Loucy (cell line): ENCODE results near the gene APLP1.

ENCODE experiments used
- H2AFZ ChIP-seq: fragments of 200-600 bp; sonication (generic); 2 replicates; pipeline ENCODE4 v1.6.0; 2016; ENCODE audit warnings: antibody characterized with exemption, mild to moderate bottlenecking, low read length, moderate library complexity
- H3F3A ChIP-seq: fragments of 200-600 bp; 2 replicates; pipeline ENCODE4 v1.6.0; 2016; ENCODE audit warnings: antibody characterized with exemption, low read depth, mild to moderate bottlenecking
- H3K27me3 ChIP-seq: fragments of 200-600 bp; sonication (generic); 2 replicates; pipeline ENCODE4 v1.6.1; 2014; ENCODE audit warnings: low read length, mild to moderate bottlenecking; ENCODE audit not compliant: insufficient read depth, poor library complexity, severe bottlenecking
- H3K36me3 ChIP-seq: fragments of 200-600 bp; sonication (generic); 2 replicates; pipeline ENCODE4 v1.6.1; 2016; ENCODE audit warnings: low read length; ENCODE audit not compliant: insufficient read depth
- H3K4me1 ChIP-seq: fragments of 200-600 bp; sonication (generic); 2 replicates; pipeline ENCODE4 v1.5.1; 2014; ENCODE audit warnings: low read length, mild to moderate bottlenecking; ENCODE audit not compliant: insufficient read depth, poor library complexity, severe bottlenecking
- H3K4me2 ChIP-seq: fragments of 200-600 bp; sonication (generic); 2 replicates; pipeline ENCODE4 v1.6.0; 2014; ENCODE audit warnings: antibody characterized with exemption, low read length, low read depth, mild to moderate bottlenecking; ENCODE audit not compliant: poor library complexity, severe bottlenecking
- H3K4me3 ChIP-seq: fragments of 200-600 bp; sonication (generic); 2 replicates; pipeline ENCODE4 v1.5.1; 2014; ENCODE audit warnings: low read length, mild to moderate bottlenecking, mixed read lengths; ENCODE audit not compliant: poor library complexity, severe bottlenecking
- H3K79me2 ChIP-seq: fragments of 200-600 bp; sonication (generic); 2 replicates; pipeline ENCODE4 v1.6.1; 2014; ENCODE audit warnings: low read length; ENCODE audit not compliant: insufficient read depth
- H3K9ac ChIP-seq: fragments of 200-600 bp; sonication (generic); 2 replicates; pipeline ENCODE4 v1.6.0; 2014; ENCODE audit warnings: mild to moderate bottlenecking, low read depth, low read length, moderate library complexity; ENCODE audit not compliant: poor library complexity, severe bottlenecking
- H3K9me2 ChIP-seq: fragments of 200-600 bp; sonication (generic); replicated peaks from 2 replicates; pipeline ENCODE4 v1.6.1; 2016; ENCODE audit warnings: low read depth, low read length, mixed read lengths
- H3K9me3 ChIP-seq: fragments of 200-600 bp; sonication (generic); 2 replicates; pipeline ENCODE4 v1.6.1; 2014; ENCODE audit warnings: mild to moderate bottlenecking, antibody characterized with exemption, low read length, low read depth; ENCODE audit not compliant: insufficient read depth
- H4K20me1 ChIP-seq: fragments of 200-600 bp; sonication (generic); 2 replicates; pipeline ENCODE4 v1.6.0; 2014; ENCODE audit warnings: antibody characterized with exemption, low read length, mild to moderate bottlenecking; ENCODE audit not compliant: insufficient read depth, poor library complexity, severe bottlenecking
- EZH2phosphoT487 ChIP-seq: fragments of 200-600 bp; IDR thresholded peaks from 2 replicates; pipeline ENCODE4 v1.6.1; 2018; ENCODE audit warnings: antibody characterized with exemption, mild to moderate bottlenecking, moderate library complexity, borderline replicate concordance
- TF ChIP-seq, protein P1 (sequence below): fragments of 200-600 bp; sonication (generic); conservative IDR thresholded peaks from 2 replicates; pipeline ENCODE4 v1.5.1; 2014; ENCODE audit warnings: mild to moderate bottlenecking, antibody characterized with exemption, low read length

Gene APLP1

DNA sequence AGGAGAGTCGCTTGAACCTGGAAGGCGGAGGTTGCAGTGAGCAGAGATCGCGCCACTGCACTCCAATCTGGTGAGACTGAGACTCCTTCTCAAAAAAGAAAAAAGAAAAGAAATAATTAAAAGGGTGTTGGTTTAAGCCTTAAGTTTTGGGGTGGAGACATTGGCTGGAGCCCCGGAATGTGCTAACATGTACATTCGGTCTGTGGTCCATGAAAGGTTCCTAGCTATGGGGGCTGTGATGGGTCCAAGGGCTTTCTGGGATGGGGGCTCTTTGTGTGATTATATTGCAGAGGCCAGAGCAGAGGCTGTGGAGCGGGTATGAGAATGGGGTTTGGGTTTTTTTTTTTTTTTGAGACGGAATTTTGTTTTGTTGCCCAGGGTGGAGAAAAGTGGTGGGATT is 17.5 kb downstream of the APLP1 start:
- Histone ChIP-seq H4K20me1 (no peaks in the 10 kb centered on the region), H3K9ac (no peak overlapping the region), H3K4me2 (no peak overlapping the region), H3F3A (no peaks in the 10 kb centered on the region), H3K36me3 (peaks cover 29% of the 10 kb centered on the region; the same call in 1 of the 2 replicates), H3K4me3 (no peak overlapping the region), H3K9me3 (no peaks in the 10 kb centered on the region), H3K79me2 (no peaks in the 10 kb centered on the region), H3K4me1 (no peaks in the 10 kb centered on the region), H2AFZ (no peak overlapping the region), H3K9me2 (no peaks in the 10 kb centered on the region), H3K27me3 (no peaks in the 10 kb centered on the region)
- no peak for TF ChIP-seq EZH2phosphoT487
- TF ChIP-seq, protein P1, sequence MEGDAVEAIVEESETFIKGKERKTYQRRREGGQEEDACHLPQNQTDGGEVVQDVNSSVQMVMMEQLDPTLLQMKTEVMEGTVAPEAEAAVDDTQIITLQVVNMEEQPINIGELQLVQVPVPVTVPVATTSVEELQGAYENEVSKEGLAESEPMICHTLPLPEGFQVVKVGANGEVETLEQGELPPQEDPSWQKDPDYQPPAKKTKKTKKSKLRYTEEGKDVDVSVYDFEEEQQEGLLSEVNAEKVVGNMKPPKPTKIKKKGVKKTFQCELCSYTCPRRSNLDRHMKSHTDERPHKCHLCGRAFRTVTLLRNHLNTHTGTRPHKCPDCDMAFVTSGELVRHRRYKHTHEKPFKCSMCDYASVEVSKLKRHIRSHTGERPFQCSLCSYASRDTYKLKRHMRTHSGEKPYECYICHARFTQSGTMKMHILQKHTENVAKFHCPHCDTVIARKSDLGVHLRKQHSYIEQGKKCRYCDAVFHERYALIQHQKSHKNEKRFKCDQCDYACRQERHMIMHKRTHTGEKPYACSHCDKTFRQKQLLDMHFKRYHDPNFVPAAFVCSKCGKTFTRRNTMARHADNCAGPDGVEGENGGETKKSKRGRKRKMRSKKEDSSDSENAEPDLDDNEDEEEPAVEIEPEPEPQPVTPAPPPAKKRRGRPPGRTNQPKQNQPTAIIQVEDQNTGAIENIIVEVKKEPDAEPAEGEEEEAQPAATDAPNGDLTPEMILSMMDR: no peak

DNA sequence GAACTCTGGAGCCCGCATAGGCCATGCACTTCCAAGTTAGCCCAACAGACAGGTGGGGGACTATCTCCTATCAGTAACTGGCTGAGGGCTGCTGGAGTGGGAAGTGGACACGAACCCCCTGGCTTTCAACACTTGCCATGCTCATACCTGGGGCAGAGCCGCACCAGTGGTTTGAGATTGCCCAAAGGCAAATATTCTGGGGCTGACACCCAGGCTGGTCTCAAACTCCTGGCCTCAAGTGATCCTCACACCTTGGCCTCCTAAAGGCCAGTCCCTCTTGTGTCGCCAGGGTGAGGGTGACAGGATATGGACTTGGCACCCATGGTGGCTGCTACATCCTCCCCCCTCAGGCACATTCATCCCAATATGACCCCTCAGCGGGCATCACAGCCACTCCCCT is 18.8 kb downstream of the APLP1 start:
- Histone ChIP-seq H3K27me3 (no peaks in the 10 kb centered on the region), H3K4me2 (no peak overlapping the region), H3K9ac (no peak overlapping the region), H4K20me1 (no peaks in the 10 kb centered on the region), H3F3A (no peaks in the 10 kb centered on the region), H2AFZ (no peak overlapping the region), H3K9me2 (no peaks in the 10 kb centered on the region), H3K79me2 (no peaks in the 10 kb centered on the region), H3K4me3 (no peak overlapping the region), H3K36me3 (peaks cover 29% of the 10 kb centered on the region; the same call in 1 of the 2 replicates), H3K4me1 (no peaks in the 10 kb centered on the region), H3K9me3 (no peaks in the 10 kb centered on the region)
- TF ChIP-seq, protein P1: no peak
- TF ChIP-seq EZH2phosphoT487: no peak

DNA sequence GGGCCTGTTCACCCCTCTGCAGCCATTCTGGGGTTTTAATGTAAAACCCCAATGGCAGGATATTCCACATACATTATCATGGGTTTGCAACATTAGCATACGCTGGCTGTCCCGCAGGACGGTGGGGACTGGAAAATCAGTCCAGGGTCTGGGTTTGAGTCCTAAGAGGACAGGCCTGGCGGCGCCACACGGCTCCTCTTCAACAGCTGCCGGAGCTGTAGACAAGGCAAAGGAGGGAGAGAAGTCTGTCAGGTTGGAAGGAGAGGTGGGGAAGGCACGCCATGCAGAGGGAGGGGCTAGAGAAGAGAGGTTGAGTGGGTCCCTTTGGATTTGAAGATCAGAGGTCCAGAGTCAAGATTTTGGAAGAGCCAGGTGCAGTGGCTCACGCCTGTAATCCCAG is 20.0 kb downstream of the APLP1 start:
- H3K4me1 ChIP-seq: no peaks in the 10 kb centered on the region
- H3K27me3 ChIP-seq: no peaks in the 10 kb centered on the region
- no peak overlapping the region for H3K4me3 ChIP-seq
- no peaks in the 10 kb centered on the region for H3F3A ChIP-seq
- H3K9me3 ChIP-seq: no peaks in the 10 kb centered on the region
- no peak for TF ChIP-seq EZH2phosphoT487
- TF ChIP-seq, protein P1: no peak
- H3K36me3 ChIP-seq: peaks cover 38% of the 10 kb centered on the region; the same call in 1 of the 2 replicates
- H3K9ac ChIP-seq: no peak overlapping the region
- H3K9me2 ChIP-seq: no peaks in the 10 kb centered on the region
- no peaks in the 10 kb centered on the region for H3K79me2 ChIP-seq
- H3K4me2 ChIP-seq: no peak overlapping the region
- no peak overlapping the region for H2AFZ ChIP-seq
- no peaks in the 10 kb centered on the region for H4K20me1 ChIP-seq
